Measurements from ENCODE around the gene PECR.

DNA sequence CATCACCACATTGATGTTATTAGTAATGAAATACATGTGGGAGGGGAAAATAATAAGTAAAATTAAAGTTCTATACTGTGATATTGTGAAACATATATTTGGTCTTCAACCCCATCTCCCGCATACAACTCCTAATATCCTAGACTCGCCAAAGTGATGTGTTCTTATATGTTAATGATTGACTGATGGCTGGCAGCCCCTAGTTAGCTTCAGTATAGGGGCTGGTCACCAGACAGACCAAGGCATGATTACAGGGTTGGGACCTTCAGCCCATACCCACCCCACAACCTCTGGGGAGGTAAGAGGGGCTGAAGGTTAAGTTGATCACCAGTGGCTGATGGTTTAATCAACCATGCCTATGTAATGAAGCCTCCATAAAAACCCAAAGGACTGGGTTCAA is 40.2 kb downstream of the PECR start:
- TF ChIP-seq, protein P1, sequence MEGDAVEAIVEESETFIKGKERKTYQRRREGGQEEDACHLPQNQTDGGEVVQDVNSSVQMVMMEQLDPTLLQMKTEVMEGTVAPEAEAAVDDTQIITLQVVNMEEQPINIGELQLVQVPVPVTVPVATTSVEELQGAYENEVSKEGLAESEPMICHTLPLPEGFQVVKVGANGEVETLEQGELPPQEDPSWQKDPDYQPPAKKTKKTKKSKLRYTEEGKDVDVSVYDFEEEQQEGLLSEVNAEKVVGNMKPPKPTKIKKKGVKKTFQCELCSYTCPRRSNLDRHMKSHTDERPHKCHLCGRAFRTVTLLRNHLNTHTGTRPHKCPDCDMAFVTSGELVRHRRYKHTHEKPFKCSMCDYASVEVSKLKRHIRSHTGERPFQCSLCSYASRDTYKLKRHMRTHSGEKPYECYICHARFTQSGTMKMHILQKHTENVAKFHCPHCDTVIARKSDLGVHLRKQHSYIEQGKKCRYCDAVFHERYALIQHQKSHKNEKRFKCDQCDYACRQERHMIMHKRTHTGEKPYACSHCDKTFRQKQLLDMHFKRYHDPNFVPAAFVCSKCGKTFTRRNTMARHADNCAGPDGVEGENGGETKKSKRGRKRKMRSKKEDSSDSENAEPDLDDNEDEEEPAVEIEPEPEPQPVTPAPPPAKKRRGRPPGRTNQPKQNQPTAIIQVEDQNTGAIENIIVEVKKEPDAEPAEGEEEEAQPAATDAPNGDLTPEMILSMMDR (IDR thresholded peaks at IDR 0.05): no peak
- no peak for TF ChIP-seq EZH2 (IDR thresholded peaks at IDR 0.05)

Measured in neural progenitor cell (in vitro differentiated cells).